HL-60 (cell line): ENCODE measurements around the gene HPCAL1.

Experiments
- DNase-seq, 2 experiments: peaks; one replicate each; pipeline ENCODE4 v3.0.0-alpha.2; 2010 to 2020; ENCODE audit warnings: low read depth in 1 of 2, low spot score in 1 of 2
- H3K27ac ChIP-seq: fragments of 250-450 bp; sonication (Bioruptor Pico); replicated peaks from 2 replicates; pipeline ENCODE4 v1.5.1; 2020; ENCODE audit warnings: mild to moderate bottlenecking, moderate library complexity
- H3K27me3 ChIP-seq: fragments of 250-450 bp; sonication (Bioruptor Pico); 2 replicates; pipeline ENCODE4 v1.5.1; 2021; ENCODE audit warnings: mild to moderate bottlenecking, moderate library complexity; ENCODE audit not compliant: insufficient read depth, poor library complexity, severe bottlenecking
- H3K4me3 ChIP-seq: replicated peaks from 2 replicates; pipeline ENCODE4 v1.5.1; 2011; ENCODE audit warnings: mild to moderate bottlenecking, control low read depth, low read length; ENCODE audit not compliant: insufficient read depth
- GABPA ChIP-seq: IDR thresholded peaks from 2 replicates; pipeline ENCODE4 v1.6.1; 2012; ENCODE audit warnings: low read depth
- POLR2AphosphoS5 ChIP-seq: IDR thresholded peaks from 2 replicates; pipeline ENCODE4 v1.6.1; 2012; ENCODE audit warnings: low read depth
- SPI1 ChIP-seq: IDR thresholded peaks from 2 replicates; pipeline ENCODE4 v1.6.1; 2012; ENCODE audit warnings: low read depth, mild to moderate bottlenecking, borderline replicate concordance
- TF ChIP-seq, protein P1 (sequence below): IDR thresholded peaks from one replicate; pipeline ENCODE4 v1.5.1; 2011; ENCODE audit warnings: low read length, control low read depth, inconsistent platforms; ENCODE audit not compliant: insufficient read depth
- TF ChIP-seq, protein P2 (sequence below): IDR thresholded peaks from 2 replicates; pipeline ENCODE4 v1.6.1; 2012; ENCODE audit warnings: low read depth; ENCODE audit not compliant: insufficient replicate concordance

Gene HPCAL1

DNA sequence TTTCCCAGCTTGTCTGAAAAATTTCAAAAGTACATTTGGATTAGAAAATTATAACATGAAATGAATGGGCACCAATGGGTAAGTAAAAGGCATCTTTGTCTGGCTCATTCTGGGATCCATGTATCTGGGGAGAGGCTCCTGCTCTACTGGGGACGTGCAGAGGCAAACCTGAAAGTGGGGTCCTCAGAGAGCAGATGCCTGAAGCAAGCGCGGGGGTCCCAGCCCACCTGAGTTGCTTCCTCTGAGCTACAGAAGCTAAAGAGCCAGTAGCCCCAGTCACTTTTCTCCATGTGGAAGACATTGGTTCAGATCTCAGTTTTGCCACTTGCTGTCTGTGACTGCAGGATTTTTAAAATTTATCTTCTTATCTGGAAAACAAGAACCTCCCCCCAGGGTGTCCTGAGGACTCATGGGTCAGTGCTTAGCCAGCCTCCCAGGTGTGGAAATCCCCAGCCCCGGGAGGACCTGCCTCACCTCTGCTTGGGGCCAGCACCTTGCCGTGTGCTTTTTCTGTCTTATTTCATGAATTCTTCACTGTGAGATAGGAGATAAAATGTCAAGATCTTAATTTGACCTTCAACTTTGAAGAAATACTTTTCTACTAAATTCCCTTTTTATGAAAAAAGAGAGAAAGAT is 170.5 kb downstream of the HPCAL1 start:
- no peaks in the 10 kb centered on the region for H3K27me3 ChIP-seq
- DNase-seq = no peak
- TF ChIP-seq, protein P1, sequence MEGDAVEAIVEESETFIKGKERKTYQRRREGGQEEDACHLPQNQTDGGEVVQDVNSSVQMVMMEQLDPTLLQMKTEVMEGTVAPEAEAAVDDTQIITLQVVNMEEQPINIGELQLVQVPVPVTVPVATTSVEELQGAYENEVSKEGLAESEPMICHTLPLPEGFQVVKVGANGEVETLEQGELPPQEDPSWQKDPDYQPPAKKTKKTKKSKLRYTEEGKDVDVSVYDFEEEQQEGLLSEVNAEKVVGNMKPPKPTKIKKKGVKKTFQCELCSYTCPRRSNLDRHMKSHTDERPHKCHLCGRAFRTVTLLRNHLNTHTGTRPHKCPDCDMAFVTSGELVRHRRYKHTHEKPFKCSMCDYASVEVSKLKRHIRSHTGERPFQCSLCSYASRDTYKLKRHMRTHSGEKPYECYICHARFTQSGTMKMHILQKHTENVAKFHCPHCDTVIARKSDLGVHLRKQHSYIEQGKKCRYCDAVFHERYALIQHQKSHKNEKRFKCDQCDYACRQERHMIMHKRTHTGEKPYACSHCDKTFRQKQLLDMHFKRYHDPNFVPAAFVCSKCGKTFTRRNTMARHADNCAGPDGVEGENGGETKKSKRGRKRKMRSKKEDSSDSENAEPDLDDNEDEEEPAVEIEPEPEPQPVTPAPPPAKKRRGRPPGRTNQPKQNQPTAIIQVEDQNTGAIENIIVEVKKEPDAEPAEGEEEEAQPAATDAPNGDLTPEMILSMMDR = no peak
- TF ChIP-seq GABPA = no peak
- TF ChIP-seq POLR2AphosphoS5 = no peak
- TF ChIP-seq SPI1 = no peak
- H3K27ac ChIP-seq = no peak overlapping the region
- no peak overlapping the region for H3K4me3 ChIP-seq

DNA sequence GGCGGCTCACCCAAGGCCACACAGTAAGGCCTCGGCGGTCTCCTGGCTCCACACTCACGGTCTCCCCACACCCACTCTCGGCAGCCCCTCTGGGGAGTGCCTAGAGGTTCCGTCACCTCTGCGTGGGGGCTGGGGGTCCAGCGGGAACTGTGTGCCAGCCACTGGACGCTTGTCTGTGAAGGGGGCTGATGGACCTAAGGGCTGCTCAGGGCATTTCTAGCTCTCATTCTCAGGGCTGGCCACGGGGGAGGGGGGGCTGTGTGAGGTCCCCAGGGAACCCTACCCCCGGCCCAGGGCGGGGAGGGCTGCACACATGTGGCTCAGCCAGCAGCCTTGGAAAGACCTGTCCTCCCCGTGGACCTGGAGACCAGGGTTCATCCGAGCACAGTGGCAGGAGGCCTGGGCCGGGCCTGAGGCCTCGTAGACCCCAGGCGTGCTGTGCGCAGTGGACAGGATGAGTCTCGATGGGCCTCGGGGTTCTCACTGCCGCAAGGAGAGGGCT is 172.6 kb downstream of the HPCAL1 start:
- TF ChIP-seq GABPA = no peak
- TF ChIP-seq, protein P1 = no peak
- no peak for TF ChIP-seq SPI1
- no peak for TF ChIP-seq POLR2AphosphoS5
- TF ChIP-seq, protein P2, sequence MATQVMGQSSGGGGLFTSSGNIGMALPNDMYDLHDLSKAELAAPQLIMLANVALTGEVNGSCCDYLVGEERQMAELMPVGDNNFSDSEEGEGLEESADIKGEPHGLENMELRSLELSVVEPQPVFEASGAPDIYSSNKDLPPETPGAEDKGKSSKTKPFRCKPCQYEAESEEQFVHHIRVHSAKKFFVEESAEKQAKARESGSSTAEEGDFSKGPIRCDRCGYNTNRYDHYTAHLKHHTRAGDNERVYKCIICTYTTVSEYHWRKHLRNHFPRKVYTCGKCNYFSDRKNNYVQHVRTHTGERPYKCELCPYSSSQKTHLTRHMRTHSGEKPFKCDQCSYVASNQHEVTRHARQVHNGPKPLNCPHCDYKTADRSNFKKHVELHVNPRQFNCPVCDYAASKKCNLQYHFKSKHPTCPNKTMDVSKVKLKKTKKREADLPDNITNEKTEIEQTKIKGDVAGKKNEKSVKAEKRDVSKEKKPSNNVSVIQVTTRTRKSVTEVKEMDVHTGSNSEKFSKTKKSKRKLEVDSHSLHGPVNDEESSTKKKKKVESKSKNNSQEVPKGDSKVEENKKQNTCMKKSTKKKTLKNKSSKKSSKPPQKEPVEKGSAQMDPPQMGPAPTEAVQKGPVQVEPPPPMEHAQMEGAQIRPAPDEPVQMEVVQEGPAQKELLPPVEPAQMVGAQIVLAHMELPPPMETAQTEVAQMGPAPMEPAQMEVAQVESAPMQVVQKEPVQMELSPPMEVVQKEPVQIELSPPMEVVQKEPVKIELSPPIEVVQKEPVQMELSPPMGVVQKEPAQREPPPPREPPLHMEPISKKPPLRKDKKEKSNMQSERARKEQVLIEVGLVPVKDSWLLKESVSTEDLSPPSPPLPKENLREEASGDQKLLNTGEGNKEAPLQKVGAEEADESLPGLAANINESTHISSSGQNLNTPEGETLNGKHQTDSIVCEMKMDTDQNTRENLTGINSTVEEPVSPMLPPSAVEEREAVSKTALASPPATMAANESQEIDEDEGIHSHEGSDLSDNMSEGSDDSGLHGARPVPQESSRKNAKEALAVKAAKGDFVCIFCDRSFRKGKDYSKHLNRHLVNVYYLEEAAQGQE = no peak
- no peak overlapping the region for H3K4me3 ChIP-seq
- DNase-seq = no peak
- no peak overlapping the region for H3K27ac ChIP-seq
- H3K27me3 ChIP-seq = no peaks in the 10 kb centered on the region

DNA sequence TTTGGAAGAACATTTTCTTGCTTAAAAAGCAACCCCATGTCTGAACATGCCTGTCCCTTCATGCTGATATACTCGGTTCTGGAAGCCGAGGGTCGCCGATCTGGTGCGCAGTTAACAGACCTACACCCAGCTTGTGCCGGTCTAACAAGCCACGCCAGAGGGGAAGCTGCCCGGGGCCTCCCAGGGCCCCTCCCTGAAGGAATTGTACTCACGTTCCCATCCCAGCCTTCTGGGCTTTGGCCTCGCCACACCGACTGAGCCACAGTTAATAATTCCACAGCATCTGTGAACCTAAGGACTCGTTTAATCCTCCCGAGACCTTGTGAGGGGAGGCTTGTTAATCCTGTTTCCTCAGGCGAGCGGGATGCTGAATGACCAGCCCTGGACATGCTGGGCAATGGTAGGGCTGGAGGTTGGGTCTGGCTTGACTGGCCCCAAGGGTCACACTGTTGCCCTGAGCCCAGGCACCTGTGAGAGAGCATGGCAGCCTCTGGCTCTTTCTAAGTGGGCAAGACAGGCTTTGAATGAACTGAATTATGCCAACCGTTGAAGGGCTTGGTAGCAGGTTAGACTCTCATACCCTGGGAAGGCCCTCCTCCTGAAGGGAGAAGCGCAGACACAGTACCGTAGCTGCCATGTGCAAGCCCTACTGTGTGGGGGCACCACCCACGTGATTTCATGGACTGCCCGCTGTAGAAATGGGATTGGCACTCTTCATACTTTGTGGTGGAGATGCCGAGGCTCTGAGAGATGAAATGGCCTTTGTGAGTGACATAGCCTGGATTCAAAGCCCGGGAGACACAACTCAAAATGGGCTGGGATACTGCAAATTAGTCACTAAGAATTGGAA is 173.3 kb downstream of the HPCAL1 start:
- H3K4me3 ChIP-seq = no peak overlapping the region
- DNase-seq = no peak
- H3K27ac ChIP-seq = no peak overlapping the region
- no peaks in the 10 kb centered on the region for H3K27me3 ChIP-seq
- TF ChIP-seq SPI1 (no peak), GABPA (no peak), POLR2AphosphoS5 (no peak)
- TF ChIP-seq, protein P2 = no peak
- TF ChIP-seq, protein P1 = no peak
